Activated CD8-positive, alpha-beta memory T cell treated with anti-CD3 and anti-CD28 coated beads for 1 hour (primary cell): ENCODE measurements around the gene SAG.
A peak's percentile ranks its signal among the peaks of the same experiment; 100 is the strongest.
"Not testable (repeated sequence)": the region's sequence is repeated elsewhere in the genome, so short reads cannot be mapped to it uniquely, and the experiment has no call there.

Experiments
- DNase-seq, 2 donors: peaks; one replicate each; pipeline ENCODE4 v3.0.0-alpha.2; 2020; ENCODE audit warnings: low read depth in 1 of 2; ENCODE audit errors: extremely low read depth in 1 of 2

Gene SAG

DNA sequence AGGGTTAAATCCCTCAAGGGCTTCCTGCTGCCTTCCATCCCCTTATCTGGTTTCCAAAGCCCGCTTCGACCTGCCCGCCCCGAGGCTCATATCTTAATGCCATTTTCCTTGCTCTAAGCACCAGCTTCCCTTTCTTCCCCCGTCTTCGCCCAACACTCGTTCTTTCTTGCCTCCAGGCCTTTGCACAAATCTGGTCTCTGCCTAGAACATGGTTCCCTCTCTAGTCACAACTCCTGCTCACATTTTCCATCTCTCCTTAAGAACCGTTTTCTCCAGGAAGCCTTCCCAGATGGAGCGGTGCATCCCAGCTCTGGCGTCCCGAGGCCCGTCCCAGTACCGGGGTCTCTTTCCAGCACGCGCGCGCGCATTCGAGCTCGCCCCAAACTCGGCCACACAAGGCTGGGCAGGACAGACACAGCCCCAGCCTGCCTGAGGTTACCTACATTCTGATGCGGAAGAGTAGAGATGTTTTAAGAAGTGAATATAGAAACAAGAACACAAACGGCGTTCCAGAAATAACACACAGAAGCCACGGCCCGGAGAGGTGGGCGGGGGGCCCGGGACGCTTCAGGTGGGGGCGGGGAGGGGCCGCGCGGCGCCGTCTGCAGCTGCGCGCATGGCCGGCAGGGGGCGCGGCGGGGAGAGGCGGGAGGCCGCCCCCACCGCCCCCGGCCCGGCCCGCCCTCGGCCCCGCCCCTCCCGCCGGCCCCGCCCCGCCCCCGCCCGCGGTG is 46.3 kb downstream of the SAG start, which contains the start of gene DGKD:
DGKD (plus strand) TSS at position 726 of the 731 bp plus-strand sequence. CDS start 25 bp downstream, outside the sequence.
- peak in 1 of 2 donors; percentile 72 for DNase-seq

DNA sequence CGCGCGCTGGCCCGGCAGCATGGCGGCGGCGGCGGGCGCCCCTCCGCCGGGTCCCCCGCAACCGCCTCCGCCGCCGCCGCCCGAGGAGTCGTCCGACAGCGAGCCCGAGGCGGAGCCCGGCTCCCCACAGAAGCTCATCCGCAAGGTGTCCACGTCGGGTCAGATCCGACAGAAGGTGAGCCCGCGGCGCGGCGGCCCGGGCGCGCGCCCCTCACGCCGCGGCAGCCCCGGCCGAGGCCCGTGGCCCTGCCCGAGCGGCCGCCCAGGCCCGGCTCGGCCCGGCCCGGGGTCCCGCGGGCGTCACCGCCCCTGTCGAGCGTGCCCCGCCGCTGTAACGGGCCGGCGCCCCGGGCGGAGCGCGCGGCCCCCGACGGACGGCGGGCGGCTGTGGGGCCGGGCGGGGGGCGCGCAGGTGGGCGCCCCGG is 46.9 kb downstream of the SAG start:
- DNase-seq = no peak

DNA sequence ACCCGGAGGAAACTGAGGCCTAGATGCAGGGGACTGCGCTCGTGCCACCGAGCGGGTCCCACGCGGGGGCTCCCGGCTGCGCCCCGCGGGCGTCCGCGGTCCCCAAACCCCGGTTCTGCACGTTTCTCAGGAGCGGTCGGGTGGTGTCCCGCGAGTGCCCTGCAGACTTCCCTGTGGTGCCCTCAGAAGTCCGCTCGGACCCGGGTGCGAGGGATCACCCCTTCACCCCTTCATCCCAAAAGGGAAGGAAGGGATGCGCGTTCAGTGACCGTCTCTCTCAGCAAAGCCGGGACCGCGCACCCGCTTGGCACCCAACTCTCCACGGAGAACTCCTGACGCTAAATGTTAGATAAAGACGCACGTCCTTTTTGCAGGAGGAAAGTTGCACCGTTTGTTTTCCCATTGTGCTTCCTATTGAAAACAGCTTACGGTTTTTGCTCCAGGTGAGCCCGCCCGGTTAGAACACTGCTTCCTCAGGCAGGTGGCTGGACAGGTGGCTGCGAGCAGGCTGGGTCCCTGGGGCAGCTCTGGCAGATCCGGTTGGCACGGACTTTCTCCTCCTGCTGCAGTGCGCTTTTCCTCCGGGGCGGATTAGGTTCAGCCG is 47.5 kb downstream of the SAG start:
- no peak for DNase-seq

DNA sequence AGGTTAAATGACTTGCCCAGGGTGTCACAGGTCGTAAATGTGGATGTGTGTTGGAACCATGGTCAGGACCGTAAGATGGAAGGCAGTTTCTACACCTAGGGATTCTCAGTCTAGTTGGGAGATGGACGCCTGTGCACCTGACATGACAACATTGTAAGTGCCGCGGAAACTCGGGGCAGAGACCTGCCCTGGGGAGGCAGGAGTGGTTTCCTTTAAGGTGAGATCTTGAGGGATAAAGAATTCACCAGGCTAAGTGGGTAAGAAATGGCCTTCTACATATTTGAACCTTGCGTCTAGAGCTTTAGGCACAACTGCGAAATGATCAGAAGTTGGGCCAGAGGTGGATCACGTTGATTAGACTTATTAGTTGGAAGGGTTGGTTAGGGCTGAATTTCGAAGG is 48.3 kb downstream of the SAG start:
- no peak for DNase-seq

DNA sequence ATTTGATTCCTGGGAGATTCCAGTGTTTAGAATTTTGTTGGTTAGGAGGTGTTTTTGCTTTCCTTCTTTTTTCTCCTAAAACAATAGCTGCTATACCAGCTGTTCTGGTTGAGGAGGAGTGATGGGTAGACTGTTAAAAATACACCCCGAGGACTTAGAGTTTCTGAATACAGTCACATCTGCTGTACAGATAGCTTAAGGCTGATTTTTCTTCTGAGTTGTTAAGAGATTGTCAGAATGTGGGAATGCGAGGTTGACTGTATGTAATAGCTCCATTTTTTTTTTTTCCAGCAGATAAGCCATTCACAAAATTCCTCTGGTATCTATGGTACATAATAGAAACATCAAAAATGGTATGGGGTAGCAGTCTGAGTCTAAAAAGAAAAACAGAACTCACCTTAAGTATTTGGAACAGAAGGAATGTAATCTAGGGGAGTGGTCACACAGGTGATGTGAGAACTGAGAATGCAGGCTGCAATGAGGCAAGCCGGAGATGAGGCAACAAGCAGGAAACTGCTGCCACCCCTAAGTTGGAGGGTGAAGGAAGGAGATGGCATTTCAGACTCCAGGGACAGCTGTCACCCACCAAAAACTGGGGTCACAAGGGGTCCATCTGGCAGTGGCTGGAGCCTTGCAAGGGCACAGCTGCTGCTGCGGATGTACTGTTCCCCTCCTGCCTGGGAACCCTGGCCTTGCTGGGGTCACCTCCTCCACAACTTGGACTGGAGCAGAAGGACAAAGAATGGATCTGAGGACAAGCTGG is 49.1 kb downstream of the SAG start:
- DNase-seq = no peak

DNA sequence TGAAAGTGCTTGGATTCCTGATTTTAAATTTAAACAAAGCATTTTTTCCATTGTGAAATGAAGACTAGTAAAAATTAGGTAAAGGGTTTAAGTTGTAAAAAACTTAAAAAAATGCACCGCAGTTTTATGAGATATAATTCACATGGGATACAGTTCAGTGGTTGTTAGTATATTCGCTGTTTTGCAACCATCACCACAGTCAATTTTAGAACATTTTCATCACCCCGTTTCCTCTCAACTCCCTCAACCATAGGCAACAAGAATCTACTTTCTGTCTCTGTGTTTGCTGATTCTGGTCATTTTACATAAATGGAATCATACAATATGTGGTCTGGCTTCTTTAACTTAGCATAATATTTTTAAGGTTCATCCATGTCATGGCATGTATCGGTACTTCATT is 50.7 kb downstream of the SAG start:
- no peak for DNase-seq

DNA sequence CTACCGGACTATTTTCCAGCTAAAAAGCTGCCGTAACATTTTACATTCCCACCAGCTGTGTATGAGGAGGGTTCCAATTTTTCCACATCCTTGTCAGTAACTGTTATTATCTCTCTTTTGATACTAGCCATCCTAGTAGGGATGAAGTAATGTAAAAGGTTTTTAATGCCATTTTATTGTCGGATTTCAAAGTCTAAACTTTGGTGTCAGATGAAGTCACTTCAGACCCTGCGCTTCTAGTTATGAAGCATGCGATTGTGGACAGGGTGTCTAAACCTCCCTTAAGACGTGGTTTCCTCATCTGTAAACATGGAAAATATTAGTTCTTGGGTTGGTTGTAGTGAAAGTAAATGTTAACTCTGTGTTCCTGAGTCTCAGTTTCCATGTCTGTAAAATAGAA is 51.3 kb downstream of the SAG start:
- no peak for DNase-seq

DNA sequence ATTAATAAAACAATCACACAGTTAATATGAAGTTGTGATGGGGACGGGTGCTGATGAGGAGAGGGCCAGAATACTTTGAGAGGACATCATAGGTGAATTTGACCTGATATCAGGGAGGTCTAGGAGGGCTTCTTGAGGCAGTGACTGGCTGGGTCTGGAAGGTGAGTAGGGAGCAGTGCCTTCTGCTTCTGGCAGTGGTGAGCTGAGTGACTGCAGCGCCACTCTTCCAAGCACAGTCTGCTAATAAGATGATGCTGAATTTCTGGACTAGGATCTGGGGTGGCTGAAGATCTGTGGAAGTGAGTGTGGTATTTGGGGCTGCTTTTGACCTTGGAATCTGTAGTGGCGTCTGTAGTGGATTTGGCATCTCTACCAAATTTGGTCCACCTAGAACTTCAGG is 52.2 kb downstream of the SAG start:
- DNase-seq = no peak

DNA sequence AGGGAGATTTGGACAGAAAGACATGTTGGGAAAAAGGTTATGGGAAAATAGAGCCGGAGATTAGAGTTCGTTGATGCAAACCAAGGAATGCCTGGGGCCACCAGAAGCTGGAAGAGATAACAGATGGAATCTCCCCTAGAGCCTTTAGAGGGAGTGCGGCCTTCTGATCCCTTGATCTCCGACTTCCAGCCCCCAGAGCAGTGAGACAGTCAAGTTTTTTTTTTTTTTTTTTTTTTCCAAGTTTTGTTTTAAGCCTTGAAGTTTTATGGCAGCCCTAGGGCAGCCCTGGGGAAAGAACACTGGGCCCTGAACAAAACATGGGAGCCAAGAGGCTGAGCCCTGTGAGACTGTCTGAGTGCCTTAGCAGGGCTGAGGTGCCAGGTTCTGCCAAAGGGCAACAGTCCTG is 53.2 kb downstream of the SAG start:
- DNase-seq = no peak

DNA sequence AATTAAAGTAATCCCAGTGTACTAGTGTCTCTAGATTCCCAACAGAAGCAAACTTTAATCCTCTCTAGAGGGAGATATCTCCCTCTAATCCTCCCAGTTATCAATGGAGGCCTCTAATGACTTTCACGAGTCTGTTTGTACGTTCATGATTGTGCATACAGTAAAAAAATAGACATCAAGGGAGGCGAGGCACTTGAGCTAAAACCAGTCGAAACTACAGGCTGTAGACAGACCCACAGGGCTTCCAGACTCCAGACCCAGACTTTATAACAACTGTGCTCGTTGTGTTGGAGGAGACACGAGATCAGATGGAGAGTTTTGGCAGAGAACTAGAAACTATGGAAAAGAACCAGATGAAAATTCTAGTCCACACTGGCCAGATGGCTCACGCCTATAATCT is 53.7 kb downstream of the SAG start:
- no peak for DNase-seq

DNA sequence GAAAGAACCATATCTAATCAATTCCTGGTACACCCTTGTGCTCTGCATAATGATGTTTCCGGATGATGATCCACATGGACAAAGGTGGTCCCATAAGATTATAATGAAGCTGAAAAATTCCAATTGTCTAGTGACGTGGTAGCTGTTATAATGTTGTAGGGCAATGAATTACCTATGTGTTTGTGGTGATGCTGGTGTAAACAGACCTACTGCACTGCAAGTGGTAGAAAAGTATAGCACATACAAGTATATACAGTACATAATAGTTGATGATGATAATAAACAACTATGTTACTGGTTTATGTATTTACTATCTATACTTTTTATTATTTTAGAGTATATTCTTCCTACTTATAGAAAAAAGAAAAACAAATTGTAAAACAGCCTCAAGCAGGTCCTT is 55.1 kb downstream of the SAG start:
- DNase-seq = no peak

DNA sequence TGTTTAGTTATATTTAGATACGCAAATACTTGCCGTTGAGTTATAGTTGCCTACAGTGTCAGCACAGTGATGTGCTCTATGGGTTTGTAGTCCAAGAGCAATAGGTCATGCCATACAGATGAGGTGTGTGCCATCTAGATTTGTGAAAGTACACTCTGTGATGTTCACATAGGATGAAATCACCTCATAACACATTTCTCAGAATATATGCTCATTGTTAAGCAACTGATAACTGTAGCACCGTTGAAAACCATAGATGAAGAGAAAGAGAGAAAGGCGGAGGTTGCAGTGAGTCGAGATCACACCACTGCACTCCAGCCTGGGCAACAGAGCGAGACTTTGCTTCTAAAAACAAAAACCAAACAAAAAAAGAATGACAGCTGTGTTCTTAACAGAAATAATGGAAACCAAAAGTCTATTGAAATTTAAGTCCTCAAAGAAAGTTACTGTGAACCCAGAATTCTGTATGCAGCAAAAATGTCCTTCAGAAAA is 56.2 kb downstream of the SAG start:
- no peak for DNase-seq

DNA sequence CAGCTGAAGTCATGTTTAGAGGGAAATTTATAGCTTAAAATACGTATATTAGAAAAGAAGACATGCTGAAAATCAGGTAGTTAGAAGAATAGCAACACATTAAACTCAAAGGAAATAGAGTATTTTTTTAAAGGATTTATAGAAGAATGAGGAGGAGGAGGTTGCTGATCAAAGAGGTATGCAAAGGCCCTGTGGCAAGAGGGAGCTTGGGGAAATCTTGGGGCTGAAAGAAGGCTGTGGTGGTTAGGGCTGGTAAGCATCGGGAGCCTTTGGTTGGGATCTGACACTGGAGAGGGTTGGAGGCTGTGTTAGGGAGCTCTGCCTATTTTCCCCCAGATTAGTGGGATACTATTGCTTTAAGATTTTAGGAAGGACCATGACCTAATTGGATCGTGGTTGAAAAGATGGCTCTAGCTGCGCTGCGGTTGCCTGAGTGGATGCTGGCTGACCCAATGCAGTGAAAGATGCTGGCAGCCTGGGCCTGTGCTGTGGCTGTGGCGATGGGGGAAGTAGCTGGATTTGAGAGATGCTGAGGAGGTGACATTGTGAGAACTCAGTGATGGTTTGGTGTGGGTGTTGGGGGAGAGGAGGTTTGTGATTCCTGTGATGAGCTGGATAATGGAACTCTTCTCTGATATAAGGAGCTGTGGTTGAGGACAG is 58.4 kb downstream of the SAG start:
- no peak for DNase-seq

DNA sequence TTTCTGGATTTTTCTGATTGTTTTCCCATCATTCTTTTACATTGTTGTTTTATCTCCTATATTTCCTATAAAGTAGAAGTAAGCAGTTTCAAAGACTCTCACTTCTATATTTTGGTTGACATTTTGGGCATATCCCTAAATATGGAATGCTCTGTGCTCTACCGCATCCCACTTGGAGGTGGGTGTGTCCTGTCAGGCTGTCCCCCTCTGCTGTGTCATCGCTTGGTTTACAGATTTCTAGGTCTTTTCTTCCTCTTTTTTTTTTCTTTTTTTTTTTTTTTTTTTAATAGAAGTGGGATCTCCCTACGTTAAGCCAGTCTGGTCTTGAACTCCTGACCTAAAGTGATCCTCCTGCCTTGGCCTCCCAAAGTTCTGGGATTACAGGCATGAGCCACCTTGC is 60.0 kb downstream of the SAG start:
- DNase-seq = no peak

DNA sequence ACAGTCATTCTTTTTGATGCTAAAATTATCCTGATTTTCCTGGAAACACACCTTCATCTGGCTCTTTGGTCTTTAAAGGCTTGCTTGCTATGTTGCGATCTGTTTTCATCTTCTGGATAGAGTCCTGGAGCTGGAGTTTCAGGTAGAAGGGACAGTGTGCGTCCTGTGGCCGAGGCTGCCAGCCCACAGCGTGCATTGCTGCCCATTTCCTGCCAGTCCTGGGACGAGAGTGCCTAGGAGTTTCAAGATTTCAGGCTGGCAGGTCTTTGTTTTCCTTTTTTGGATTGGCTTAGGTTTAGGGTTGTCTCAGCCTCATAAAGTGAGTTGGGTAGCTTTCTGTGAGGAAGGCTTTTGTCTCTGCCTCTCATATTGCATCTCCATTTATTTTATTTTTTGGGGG is 61.1 kb downstream of the SAG start:
- no peak for DNase-seq

DNA sequence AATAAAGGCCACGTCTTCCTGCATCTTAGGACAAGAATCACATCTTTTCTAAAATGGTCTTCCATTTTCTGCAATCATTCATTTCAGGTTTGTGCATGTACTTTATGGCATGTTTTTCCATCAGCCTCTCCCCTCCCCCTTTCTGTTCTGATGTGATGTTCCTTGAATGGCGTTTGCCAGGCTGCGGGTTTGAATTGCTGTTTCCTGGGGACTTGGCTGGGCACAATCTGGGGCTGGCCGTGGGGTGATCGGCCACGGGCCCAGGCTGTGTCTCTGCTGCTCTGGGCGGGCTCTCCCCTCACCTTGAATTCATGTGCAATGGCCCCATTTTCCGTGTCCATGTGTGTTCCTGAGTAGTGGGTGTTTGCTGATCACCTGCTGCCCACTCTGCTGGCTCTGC is 61.8 kb downstream of the SAG start:
- no peak for DNase-seq

DNA sequence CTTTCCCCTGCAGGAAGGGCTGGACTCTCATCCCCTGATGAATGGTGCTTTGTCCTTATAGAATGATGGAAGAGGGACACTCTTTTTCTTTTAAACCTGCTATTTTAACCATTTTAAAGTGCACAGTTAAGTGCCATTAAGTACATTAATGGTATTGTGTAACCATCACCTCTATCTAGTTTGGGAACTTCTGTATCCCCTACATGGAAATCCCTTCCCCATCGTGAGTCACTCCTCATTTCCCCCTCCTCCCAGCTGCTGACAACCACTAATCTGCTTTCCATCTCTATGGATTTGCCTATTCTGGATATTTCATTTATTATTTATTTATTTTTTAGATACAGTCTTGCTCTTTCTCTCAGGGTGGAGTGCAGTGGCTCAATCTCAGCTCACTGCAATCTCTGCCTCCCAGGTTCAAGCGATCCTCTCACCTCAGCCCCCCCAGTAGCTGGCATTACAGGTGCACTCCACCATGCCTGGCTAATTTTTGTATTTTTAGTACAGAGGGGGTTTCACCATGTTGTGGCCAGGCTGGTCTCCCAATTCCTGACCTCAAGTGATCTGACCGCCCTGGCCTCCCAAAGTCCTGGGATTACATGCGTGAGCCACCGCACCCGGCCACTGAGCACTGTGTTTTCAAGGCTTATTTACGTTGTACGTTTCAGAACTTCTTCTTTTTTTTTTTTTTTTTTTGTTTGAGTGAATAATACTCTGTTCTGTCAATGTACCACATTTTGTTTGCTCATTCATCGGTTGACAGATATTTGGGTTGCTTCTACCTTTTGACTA is 62.5 kb downstream of the SAG start:
- no peak for DNase-seq

DNA sequence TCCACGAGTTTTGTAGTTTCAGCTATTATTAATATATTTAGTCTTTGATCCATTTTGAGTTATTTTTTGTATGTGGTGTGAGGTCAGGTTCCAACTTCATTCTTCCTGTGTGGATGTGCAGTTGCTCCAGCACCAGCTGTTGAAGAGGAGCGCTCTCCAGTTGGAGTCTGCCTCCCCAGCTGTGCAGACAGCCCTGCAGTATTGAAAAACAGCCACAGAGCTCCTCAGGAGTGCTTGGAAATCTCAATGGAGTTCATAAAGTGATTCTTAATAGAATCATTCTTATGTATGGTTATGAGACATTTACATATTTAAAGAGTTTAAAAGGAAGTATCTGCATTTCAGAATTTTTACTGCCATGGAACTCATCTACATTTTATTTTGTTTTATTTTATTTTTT is 64.0 kb downstream of the SAG start:
- no peak for DNase-seq

DNA sequence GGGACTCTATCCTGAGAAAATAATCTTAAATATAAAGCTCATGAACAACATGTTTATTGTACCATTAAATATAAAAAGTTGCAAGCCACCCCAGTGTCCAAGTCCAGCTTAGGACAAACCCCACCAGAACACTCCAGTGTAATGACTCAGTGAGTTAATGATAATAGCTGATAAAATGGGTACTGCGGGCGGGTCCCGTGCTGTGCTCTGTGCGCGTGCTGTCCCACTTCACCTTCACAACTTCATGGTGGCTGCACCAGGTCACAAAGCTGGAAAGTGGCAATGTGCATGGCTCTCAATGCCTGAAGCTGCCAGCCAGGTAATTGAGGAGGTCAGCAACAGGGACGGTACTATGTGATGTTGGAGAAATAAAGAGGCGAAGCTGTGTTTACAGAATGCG is 65.2 kb downstream of the SAG start:
- DNase-seq = no peak

DNA sequence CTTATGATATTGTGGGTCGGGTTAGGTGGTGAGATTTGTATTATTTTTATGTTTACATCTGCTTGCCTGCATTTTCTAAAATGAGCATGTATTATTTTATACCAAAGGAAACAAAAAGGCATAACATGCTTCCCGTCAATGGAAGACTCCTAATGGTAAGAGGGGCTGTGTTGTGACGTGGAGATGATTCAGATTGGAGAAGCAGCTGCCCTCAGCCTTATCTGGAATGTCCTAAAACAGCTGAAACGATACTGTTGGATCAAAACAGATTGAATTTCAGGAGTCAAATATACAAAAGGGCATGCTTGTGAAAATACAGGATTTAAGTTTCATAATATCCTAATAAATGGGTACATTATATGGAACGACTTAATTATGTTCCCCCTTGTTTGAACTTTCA is 65.7 kb downstream of the SAG start:
- no peak for DNase-seq

DNA sequence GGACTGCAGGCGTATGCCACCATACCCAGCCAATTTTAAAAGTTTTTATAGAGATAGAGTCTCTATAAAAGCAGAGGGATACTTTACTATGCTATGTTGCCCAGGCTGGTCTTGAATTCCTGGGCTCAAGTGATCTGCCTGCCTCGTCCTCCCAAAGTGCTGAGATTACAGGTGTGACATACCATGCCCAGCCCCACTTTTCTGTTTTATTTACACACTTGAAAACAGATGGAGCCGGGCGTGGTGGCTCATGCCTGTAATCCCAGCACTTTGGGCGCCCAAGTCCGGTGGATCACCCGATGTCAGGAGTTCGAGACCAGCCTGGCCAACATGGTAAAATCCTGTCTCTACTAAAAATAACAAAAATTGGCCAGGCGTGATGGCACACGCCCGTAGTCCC is 67.2 kb downstream of the SAG start:
- DNase-seq = not testable (repeated sequence)
